Activated CD4-positive, alpha-beta T cell treated with anti-CD3 and anti-CD28 coated beads, Interleukin-2, amount 50 U/mL, for 24 hours (primary cell): Measurements from ENCODE around the gene POLR3G.
A peak's percentile ranks its signal among the peaks of the same experiment; 100 is the strongest.

Experiments used
- DNase-seq, 2 donors: peaks; one replicate each; pipeline ENCODE4 v3.0.0-alpha.2; 2020; ENCODE audit warnings: low read depth in 1 of 2, low spot score in 1 of 2

Gene POLR3G, protein sequence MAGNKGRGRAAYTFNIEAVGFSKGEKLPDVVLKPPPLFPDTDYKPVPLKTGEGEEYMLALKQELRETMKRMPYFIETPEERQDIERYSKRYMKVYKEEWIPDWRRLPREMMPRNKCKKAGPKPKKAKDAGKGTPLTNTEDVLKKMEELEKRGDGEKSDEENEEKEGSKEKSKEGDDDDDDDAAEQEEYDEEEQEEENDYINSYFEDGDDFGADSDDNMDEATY

DNA sequence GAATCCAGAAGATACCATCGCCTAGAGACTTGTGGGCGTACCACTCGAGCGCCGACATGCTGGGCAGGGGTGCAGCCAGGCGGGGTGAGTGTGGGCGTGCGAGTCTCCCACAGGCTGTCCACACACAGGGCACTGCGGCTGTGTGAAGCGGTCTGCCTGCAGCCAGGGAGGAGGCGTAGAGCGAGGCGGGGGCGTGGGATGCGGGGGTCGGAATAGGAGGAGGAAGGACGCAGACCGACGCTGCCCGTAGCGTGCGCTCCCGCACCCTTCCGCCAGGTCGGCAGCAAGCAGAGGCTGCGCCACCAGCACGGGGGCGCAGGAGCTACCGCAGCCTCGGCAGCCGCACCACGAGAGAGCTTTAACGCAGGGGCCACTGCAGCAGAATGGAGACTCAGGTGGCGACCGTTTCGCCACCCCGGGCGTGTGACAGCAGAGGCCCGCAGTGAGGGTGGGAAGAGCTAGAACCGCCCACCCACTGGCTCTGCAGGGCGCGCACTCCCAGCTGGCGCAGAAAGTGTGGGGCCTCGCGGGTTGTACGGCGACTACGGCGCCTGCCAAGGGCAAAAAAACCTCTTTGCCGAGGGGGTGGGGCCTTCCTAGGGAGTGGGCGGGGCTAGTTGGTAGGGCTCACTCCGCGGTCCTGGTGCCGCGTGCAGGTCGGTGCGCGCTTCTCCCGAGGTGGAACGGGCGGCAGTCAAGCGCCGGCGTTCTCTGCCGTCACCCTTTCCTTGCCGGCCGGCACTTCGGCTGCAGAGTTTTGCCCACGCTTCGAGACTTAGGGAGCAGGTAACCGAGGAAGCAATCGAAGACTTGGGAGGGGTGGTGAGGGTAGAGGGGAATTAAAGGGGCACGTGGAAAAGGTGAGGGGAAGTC is at the start of gene POLR3G, which contains the start of gene MBLAC2:
POLR3G (plus strand) TSS at position 630 of the 873 bp plus-strand sequence. CDS start 10,704 bp downstream, outside the sequence.
MBLAC2 (minus strand) TSS at position 537 of the 873 bp plus-strand sequence; CDS start at position 58, 479 bp downstream.
- DNase-seq = peak; percentile 87 to 95

DNA sequence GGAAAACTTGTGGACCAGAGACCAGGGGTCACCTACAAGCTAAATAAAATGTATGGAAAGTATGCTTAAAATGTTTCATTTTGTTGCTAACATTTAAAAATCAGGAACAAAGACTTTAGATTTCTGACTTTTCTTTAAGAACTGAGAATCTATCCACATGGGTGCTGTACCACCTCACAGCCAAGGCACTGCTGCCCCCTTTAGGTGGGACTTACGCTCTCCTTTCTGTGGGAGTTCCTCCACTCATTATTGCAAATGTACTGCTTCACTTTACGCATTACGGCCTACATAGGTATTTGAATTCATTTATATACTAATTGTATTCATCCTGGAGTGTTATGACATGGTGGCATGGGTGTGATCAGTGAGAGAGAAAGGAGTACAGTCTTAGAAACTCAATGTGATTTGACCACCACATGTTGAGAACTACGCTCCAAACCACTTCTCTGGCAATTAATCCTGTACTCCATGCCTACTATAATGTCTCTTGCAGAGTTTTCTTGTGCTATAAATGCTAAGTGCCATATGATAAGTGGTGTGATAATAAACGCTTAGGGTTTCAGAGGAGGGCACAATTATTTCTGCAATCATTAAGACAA is 40.4 kb upstream of the POLR3G start:
- DNase-seq = peak in 1 of 2 donors; percentile 20

DNA sequence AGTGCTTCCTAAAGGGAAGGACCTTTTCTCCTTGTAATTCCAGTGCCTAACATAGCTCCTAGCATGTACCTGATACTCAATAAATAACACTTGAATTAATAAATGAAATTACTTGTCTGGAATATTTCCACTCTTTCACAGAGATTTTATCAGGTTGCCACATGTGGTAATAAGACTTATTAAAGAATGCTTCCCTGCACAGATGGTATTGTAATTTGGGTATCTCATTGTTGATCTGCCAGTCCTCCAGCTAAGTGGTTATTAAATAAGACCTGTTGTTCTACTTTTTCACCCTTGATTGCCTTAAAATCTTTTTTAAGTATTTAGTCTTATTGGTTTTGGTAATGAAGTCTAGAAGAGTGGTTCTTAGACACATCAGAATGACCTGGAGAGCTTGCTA is 37.0 kb upstream of the POLR3G start:
- no peak for DNase-seq

DNA sequence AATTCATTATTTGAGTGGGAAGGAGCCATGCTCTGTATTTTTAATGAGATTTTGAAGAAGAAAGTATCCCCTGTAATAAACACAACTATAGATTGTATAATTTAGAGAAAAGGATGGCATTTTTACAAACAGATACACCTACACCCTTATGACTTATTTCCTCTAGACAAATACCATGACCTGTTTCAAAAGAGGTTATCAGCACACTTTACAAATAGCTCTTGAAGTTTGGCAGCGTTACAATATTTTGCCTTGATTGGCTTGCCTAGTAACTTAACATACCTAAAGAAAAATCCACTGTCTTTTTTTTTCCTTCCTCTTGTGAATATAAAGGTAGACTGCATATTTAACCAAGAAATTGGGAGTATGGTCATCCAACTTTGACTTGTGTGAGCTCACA is 36.6 kb upstream of the POLR3G start:
- no peak for DNase-seq

DNA sequence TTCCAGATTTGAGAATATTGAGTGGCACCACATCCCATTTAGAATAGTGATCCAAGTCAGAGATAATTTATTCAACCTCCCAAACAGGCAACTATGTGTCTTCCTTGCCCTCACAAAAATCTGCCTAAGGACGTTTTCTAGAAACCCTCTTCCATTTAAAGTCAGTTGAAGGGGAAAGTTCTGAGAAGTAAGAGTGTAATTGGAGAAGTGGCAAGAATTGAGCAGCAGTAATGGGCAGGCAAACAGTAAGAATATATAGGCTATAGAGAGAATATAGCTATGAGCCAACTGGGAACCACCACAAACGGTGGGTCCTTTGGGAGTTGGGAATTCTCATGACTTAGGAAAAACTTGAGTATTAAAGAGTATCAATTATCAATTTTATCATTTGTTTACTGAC is 34.0 kb upstream of the POLR3G start:
- DNase-seq = no peak

DNA sequence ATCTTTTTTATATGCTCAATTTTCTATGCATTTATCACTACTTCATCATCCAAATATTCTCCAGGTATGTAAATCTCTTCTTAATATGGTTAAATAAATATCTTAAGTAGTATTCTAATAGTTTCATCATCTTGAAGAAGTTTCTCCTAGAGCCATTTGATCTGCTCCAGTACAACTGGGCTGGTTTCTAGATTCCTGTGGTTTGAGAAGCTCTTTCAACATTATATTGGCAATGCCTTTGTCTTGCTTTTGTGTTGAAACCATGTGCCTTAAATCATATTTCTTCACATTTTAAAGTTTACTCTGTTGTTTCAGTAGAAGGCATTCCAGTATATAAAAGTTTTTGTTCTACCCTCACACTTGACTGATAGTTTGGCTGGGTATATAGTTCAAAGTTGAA is 27.7 kb upstream of the POLR3G start:
- no peak for DNase-seq

DNA sequence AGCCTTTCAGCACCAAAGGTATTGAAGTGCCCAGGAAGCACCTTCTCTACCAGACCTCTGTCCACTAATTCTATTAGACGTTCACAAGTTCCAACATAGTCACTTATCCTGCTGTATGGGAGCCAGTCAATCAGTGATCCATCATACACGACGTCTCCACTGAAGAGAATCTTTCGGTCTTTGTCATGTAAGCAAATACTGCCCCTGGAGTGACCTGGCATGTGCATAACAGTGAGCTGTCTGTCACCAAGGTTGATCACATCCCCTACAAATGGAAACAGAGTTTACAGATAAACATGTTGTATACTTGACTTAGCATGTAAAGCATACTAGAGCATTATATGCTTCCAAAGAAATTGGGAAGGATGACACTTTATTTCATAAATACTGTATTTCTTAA is 13.4 kb upstream of the POLR3G start:
- DNase-seq = no peak

DNA sequence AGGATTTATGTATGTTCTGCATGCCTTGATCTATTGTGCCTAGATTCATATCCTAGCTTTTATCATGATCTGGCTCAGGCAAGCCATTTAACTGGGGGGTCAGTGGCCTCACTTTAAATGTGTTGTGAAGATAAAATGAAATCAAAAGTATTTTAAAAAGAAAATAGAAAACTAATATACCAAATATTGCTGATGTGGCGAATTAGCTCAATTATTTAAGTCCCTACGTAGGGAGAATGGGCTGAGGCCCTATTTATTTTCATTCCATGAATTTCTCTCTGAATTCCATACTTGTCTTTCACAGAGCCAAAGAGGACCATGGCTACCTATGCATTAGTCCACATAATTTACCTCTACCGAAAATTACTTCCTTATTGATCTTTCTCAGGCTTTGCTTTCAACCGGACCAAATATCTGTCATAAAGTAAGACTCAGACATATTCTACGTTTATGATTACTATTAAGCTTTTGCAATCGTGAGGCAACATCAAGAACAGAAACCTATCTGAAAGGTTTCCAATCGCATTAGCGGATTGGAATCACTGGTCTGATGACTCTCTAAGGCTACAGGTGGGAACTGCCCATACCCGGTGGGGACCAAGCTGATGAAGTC is 1.8 kb upstream of the POLR3G start:
- no peak for DNase-seq

DNA sequence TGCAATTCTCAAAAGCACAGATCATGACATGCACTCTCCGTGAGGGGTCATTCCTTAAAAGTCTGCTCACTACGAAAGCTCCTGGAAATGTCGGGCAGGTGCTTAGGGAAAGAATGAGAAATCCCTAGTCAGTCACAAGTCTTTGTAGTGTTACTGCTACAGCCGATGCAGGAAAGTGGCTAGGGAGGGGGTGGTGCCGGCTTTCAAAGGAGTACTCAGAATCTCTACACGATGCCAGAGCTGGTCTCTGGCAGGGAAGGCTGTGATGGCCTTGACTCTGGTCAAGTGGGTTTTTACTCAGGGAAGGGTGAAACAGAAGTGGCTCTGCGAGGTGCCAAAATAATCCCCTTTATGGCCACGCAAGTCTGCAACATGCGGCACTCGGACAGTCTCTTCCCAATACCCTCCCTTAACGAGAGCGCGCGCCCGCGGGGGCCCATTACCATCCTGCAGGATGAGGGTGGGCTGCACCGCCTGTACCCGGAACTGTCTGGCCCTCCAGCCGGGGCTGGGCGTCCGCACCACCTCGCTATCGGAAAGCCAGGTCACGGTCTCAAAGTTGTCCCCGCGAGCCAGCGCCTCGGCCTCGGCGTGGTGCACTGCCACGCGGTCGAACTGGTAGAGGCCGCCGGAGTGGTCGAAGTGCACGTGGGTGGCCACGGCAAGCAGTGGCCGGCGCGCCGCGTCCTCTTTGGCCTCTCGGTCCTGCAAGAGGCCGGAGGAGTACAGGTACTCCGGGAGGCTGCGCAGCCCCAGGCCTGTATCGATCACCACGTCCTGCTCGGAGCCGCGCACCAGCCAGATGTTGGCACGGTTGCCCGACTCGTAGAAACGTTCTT is 1.0 kb upstream of the POLR3G start:
- DNase-seq = peak; percentile 9 to 19

DNA sequence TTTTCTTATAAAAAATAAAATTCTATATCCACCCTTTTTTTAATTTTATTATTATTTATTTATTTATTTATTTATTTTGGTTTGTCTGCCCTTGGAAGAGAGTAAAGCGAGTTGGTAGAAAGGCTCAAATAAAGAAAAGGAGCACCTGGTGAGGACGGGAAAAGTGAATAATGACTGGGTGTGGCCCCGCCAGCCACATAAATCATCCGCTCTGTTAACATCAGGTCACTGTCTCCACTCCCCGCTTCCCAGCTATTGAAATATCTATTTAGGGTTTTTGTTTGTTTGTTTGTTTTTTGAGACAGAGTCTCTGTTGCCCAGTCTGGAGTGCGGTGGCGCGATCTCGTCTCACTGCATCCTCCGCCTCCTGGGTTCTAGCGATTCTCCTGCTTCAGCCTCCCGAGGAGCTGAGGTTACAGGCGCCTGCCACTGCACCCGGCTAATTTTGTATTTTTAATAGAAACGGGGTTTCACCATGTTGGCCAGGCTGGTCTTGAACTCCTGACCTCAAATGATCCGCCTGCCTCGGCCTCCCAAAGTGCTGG is 844 bp downstream of the POLR3G start:
- DNase-seq = no peak

DNA sequence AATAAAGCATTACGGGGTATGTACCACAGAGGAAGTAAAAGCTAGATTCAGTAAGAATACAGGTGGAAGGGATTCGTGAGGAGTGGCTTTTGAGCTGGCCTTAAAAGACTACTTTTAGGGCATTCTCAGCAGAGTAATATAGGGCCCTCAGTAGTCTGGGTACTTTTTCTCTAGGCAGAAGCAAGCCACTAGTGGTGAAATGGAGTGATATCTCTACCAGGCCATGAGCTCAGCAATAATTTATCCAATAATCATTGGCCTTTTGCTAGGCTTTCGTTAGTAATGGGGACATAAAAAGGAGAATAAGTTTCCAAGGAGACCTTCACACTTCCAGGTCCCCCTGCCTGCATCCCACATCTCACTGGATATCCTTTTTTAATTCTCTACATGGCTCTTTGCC is 1.7 kb downstream of the POLR3G start:
- DNase-seq = no peak

DNA sequence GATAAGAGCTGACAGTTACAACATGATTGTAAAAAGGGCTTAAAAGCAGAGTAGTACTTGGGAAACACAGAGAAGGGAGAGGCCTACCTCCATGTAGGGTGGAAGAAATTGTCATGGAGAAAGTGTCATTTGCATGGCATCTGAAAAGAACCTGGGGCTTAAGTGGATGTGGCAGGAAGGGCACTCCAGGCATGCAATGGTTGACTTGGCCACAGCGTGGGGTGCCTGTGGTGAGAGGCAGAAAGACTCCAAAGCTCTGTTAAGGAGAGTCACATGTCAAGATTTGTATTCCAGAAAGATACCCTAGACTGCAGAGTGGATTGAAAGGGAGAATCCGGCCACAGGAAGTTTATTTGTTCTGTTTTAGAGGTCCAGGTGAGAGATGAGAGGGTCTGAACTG is 2.4 kb downstream of the POLR3G start:
- DNase-seq = no peak

DNA sequence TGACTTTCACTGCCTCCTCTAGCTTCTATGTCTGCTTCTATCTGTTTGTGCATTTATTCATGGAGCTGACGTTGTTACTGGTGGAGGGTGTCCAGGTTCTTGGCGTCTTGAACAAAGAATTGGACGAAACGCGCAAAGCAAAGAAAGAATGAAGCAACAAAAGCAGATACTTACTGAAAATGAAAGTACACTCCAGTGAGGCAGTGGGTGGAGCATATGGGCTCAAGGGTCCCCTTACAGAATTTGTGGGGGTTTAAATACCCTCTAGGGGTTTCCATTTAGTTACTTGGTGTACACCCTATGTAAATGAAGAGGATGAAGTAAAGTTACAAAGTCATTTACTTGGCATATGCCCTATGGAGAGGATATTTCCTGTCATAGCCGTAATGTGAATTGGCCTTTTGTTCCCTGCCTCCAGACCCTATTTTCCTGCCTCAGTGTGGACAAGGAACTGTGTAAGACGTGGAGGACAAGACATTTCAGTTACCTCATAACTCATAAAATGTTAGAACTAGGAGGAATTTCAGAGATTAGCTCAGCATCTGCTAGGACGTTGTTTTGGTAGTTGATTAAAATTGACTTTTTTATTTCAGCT is 3.1 kb downstream of the POLR3G start:
- no peak for DNase-seq

DNA sequence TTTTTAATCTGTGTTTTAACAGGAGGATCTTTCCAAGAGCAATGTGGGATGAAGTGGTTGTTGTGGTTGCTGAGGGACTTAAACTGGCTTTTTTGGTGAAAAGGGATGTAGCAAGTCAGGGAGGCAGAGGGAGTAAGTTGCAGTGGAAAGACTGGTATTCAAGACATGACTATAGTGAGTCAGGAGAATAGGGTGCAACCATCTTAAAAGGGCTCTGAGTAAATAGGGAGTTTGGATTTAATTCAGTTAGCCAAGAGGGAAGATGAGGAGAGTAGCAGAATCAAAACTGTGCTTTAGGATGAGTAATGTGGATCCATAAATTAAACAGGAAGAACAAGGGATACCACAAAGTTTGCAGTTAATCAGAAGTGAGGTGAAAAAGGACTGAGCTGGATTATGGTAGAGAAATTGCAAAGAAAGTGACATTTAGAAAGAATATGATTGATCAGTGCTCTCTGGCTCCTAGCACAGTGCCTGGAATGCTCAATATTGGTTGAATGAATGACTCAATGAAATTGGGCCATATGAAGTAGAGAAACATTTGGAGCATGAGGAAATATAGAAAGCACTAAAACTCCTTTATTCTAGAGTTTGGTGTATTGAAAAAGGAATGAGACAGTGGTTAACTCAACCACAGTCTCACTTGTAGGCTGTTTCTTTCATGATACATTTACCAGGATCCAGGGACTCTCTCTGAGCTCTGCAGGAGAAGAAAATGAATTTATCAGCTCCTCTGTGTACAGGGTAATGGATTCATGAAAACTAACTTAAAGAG is 5.1 kb downstream of the POLR3G start:
- no peak for DNase-seq

DNA sequence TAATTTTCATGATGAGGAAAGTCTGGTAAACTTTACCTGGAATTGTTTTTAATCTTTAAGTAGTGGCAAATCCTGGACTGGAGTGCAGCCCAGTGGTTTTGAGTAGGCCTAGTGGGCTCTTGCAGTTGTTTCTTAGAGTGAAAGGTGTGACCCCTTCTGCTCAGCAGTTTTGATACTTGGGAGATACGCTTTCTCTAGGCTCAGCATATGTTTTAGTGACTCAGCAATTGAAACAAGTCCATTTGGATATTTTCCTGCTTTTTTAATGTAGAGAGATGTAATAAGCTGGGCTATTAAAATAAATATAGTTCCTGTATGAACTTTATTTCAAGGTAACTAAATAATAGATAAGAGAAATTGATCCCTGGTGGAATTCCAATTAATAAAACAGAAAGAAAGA is 6.0 kb downstream of the POLR3G start:
- DNase-seq = no peak

DNA sequence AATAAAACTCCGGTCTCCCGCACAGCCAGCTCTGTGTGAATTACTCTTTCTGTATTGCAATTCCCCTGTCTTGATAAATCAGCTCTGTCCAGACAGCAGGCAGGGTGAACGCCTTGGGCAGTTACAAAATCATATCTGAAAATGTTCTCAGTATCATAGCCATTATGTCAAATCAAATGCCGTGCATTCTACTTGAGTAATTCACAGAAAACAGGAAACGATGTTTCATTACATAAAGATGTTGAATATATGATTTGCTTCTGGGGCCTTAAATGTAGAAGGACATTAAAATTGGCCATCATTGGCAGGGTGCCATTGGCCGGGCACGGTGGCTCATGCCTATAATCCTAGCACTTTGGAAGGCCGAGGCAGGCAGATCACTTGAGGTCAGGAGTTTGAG is 8.5 kb downstream of the POLR3G start:
- no peak for DNase-seq

DNA sequence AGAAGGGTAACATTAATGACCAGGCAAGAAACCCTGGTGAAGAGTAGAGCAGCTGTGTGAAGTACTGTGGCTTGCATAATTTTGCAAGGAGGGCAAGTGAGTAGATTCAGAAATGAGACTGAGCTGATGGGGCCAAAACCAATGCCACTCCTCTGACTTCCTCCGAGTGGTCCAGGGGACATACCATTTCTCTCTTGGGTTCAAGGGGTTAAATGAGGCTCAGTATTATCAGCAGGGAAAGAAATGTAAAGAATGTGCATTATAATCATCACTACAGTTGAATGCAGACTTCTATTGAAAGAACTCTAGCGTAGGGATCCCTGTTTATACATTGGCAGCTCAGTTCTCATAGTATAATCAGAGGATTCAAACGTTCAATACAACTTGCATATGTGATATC is 9.9 kb downstream of the POLR3G start:
- DNase-seq = no peak

DNA sequence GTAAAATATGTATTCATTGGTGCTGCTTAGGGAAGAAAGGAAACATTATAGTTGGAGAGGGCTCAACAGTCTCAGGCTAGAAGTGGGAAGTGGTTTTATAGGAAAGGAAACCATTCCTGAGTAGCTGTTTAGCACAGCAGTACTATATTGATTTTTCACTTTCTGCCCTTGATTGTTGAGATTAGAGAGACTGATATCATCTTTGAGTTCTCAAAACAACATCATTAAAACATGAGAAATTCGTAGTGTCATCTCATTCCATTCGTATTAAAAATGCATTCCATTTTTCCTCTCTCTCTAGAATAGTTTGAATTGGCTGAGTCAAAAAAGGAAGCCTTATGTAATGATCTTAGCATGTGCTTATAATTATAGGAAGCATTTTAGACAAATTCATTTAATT is 14.1 kb downstream of the POLR3G start:
- DNase-seq = no peak

DNA sequence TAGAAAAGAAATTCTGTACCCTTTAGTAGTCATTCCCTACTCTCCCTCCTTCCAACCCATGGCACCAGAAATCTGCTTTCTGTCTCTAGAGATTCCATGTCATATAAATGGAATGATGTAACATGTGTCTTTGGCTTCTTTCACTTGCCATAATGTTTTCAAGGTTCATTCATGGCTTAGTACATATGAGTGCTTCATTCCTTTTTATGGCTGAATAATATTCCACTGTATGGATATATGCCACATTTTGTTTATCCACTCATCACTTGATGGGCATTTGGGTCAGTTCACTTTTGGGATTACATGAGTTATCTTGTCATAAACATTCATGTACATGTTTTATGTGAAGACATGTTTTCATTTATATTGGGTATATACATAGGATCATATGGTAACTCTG is 19.4 kb downstream of the POLR3G start:
- no peak for DNase-seq
